ENCODE measurements around the gene SENP8. TPM values are rescaled to one million over a fixed set of nuclear protein-coding genes. Genes with fewer than 3 reads are reported as not detected.

The SENP8 gene
- total and polyA plus RNA-seq, 2 of the 8 experiments (the other 6 are each of a cell fraction or from before 2014, with no cell fraction given) = 4.1 to 6.0 TPM

GRCh38 chr15:72166716-72167417 is 48.7 kb downstream of the SENP8 start:
- Histone ChIP-seq H3K4me1 (replicated peaks in 1 of 4; ENCODE audit: control insufficient read depth in 3 of 4, insufficient read depth in 4 of 4, low read length in 3 of 4) (peaks cover 0 to 8% (median 2%) of the 10 kb centered on the region in 4 experiments; a peak in 3 of 7 replicates), H3K36me3 (ENCODE audit: control insufficient read depth in 2 of 4, insufficient read depth in 4 of 4, low read length in 3 of 4) (no peaks in the 10 kb centered on the region), H3K14ac (ENCODE audit: insufficient read length) (no peak overlapping the region), H3K4me2 (ENCODE audit: insufficient read depth in 1 of 2, low read depth in 2 of 2, low read length in 2 of 2) (no peak overlapping the region), H3K56ac (replicated peaks; ENCODE audit: insufficient read length, low read depth, low read length) (no peak overlapping the region), H2BK20ac (ENCODE audit: low read length) (no peak overlapping the region), H3K23ac (ENCODE audit: insufficient read length) (no peak overlapping the region), H2AK5ac (ENCODE audit: low read depth, low read length) (no peak overlapping the region), H3K18ac (ENCODE audit: extremely low read depth, low read length) (no peak overlapping the region), H4K5ac (ENCODE audit: insufficient read length, low read depth, low read length) (no peak overlapping the region), H2BK12ac (ENCODE audit: low read depth, low read length) (no peak overlapping the region), H3K27ac (ENCODE audit: low read depth, low read length) (no peak overlapping the region), H4K8ac (ENCODE audit: extremely low read depth, insufficient read depth, low read length) (no peak overlapping the region), H3K4me3 (ENCODE audit: extremely low read depth in 1 of 4, insufficient read depth in 2 of 4, low read depth in 3 of 4, low read length in 4 of 4) (no peak overlapping the region), H2BK15ac (ENCODE audit: low read length) (no peak overlapping the region), H3K79me1 (ENCODE audit: low read depth, low read length) (no peaks in the 10 kb centered on the region), H2AFZ (ENCODE audit: low read length) (no peak overlapping the region), H3K9me3 (ENCODE audit: insufficient read depth in 2 of 2, low read depth in 1 of 2, low read length in 1 of 2) (no peaks in the 10 kb centered on the region), H3K27me3 (replicated peaks in 1 of 4; ENCODE audit: control insufficient read depth in 3 of 4, extremely low read depth in 1 of 4, insufficient read depth in 3 of 4, low read length in 3 of 4) (no peaks in the 10 kb centered on the region), H3K4ac (replicated peaks; ENCODE audit: insufficient read length, low read depth, low read length) (no peak overlapping the region), H3K23me2 (ENCODE audit: low read depth, low read length) (no peaks in the 10 kb centered on the region), H3K9ac (replicated peaks in 1 of 4; ENCODE audit: extremely low read depth in 1 of 4, low read depth in 3 of 4, low read length in 3 of 4) (no peak overlapping the region), H2BK5ac (ENCODE audit: low read depth, low read length) (no peak overlapping the region), H3K79me2 (ENCODE audit: control insufficient read depth in 1 of 2, insufficient read depth in 2 of 2, low read length in 2 of 2) (no peaks in the 10 kb centered on the region), H4K91ac (replicated peaks; ENCODE audit: insufficient read length, low read length) (no peak overlapping the region), H4K20me1 (replicated peaks in 1 of 2; ENCODE audit: control insufficient read depth in 1 of 2, insufficient read depth in 2 of 2, low read length in 2 of 2) (no peaks in the 10 kb centered on the region), H2BK120ac (replicated peaks; ENCODE audit: low read depth, low read length) (no peak overlapping the region)
- DNase-seq (ENCODE audit: low read depth in 1 of 2, low spot score in 2 of 2) (no peak), FAIRE-seq (no peak)
- CTCF ChIA-PET (ENCODE audit: partially characterized antibody) = interaction anchor here (0.6 to 1.4 kb wide), 4 partner anchors 10 to 16 kb away, joined by 3 to 4 read pairs (median 3); no protein-coding TSS in a partner anchor
- 86% methylated on average over 5 of the region's 5 CpGs; no CpG with 5 or more reads in 1 of the 2 experiments for WGBS, 2 experiments (ENCODE audit: extremely low coverage in 1 of 2, insufficient coverage in 1 of 2, insufficient read length in 1 of 2, insufficient replicate concordance in 2 of 2, low coverage in 1 of 2, low lambda C conversion rate in 2 of 2, missing lambda C conversion rate in 1 of 2)
- POLR2A ChIA-PET (ENCODE audit: partially characterized antibody) = interaction anchor here (0.6 kb wide), 1 partner anchor 8 kb away, joined by 4 read pairs; no protein-coding TSS in a partner anchor
- TF ChIP-seq BRCA1 (IDR thresholded peaks at IDR 0.05; ENCODE audit: low read depth, low read length) = no peak
- no peak for TF ChIP-seq CHD2 (IDR thresholded peaks at IDR 0.05; ENCODE audit: low read length)
- no peak for TF ChIP-seq SAP30 (IDR thresholded peaks at IDR 0.05; ENCODE audit: insufficient read depth, insufficient replicate concordance, low read length)
- TF ChIP-seq GABPA (IDR thresholded peaks at IDR 0.05; ENCODE audit: borderline replicate concordance, insufficient read depth, low read length) = no peak
- TF ChIP-seq CTCF (IDR thresholded peaks at IDR 0.05; ENCODE audit: control extremely low read depth in 1 of 3, insufficient read depth in 1 of 3, low read depth in 1 of 3, low read length in 3 of 3) = no peak
- TF ChIP-seq RBBP5 (IDR thresholded peaks at IDR 0.05; ENCODE audit: borderline replicate concordance, low read depth, low read length) = no peak
- TF ChIP-seq RNF2 (IDR thresholded peaks at IDR 0.05; ENCODE audit: borderline replicate concordance, low read depth, low read length, missing control alignments, poor library complexity, severe bottlenecking) = no peak
- no peak for TF ChIP-seq JUND (IDR thresholded peaks at IDR 0.05; ENCODE audit: low read length)
- no peak for TF ChIP-seq CBX8 (IDR thresholded peaks at IDR 0.05; ENCODE audit: borderline replicate concordance, low read depth, low read length)
